HG02938 (cell line): ENCODE results near the gene MMS19.
"Not testable (repeated sequence)": the region's sequence is repeated elsewhere in the genome, so short reads cannot be mapped to it uniquely, and the experiment has no call there.

Source experiments
- ATAC-seq: cut with Tn5 transposase; IDR thresholded peaks from one replicate; pipeline ENCODE4 v1.9.1; 2021; ENCODE audit warnings: mild to moderate bottlenecking, moderate library complexity; ENCODE audit not compliant: unreplicated experiment

Gene MMS19

DNA sequence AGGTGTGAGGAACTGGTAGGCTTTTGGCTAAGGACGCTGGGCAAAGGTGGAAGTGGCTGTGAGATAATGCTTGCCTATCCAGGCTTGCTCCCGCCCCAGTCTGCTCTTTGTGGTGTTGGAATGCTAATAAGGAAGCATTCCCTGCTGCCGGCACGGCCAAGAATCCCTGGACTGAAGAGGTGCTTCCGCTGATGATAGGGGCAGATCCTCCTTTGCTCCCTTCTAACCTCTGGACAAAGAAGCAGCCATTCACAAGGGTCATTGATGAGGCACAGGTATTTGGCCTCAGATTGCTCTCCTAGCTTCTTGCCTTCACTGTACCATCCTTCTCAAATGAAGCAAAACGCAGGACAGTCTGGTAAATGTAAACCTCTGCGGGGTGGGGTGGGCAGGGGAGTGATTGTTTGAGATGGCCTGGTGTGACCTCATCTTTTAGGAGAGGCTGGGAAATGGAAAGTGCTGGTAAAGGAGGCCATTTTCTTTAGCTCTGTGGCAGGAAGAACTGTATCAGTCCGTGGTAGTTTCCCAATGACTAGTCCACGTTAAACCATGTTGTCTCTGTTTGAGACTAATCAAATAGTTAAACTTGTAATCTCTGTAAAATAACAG is 70.5 kb downstream of the MMS19 start:
- no peak for ATAC-seq

DNA sequence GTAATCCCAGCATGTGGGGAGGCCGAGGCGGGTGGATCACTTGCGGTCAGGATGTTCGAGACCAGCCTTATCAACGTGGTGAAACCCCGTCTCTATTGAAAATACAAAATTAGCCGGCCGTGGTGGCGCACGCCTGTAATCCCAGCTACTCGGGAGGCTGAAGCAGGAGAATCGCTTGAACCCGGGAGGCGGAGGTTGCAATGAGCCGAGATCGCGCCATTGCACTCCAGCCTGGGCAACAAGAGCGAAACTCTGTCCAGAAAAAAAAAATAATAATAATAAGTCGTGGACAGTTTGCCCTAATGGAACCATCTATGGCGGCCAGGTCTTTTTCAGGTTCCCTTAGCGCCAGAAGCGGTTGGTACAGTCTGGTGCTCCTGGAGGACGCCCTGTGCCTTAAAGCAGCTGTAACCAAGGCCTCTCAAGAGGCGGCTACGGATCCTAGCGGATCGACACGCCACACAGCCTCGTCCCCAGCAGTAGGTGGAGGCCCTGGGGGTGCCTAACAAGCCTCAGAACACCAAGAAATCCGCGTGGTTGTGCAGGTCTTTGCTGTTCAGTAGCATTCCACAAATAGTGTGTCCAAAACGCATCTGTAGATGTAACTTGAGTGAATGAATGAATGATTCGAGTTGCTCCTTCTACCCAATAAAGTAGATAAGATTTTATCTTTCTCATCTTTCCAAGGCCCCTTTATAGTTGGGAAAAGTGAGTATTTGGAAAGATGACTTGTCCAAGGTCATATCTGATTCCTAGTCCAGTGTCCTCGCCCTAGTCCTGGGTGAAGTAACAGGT is 71.2 kb downstream of the MMS19 start:
- no peak for ATAC-seq

DNA sequence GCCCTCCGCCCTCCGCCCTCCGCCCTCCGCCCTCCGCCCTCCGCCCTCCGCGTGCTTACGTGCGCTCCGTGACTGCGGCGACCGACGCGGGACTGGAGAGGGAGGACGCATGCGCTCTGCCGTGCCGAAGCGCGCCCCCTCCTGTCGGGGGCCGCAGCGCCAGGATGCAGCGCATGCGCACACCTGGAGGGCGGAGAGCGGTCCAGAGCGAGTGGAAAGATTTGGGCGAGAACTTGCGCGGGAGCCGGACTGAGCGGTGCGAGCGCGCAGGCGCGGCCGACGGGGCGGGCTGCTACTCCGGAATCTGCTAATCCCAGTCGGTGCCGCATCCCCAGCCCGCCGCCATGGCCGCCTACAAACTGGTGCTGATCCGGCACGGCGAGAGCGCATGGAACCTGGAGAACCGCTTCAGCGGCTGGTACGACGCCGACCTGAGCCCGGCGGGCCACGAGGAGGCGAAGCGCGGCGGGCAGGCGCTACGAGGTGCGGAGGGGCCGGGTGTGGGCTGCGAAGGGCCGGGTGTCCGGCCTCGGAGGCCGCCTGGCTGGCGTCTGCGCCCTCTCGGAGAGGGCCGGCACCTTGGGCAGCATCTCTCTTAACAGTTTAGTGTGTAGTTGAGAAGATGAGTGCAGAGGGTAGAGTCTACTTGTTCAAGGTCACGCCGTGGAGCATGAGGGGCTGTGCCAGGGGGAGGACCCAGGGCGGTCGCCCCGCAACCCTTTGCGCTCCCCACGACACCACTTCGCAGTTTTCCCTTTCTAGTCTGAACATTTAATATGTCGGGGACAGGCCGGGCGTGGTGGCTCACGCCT is 72.1 kb downstream of the MMS19 start, which contains the start of gene PGAM1:
Gene PGAM1, plus strand, starts transcription at position 228 of the 812 bp plus-strand sequence. Its CDS starts 117 bp downstream, at position 345.
- peak; percentile 79 for ATAC-seq

DNA sequence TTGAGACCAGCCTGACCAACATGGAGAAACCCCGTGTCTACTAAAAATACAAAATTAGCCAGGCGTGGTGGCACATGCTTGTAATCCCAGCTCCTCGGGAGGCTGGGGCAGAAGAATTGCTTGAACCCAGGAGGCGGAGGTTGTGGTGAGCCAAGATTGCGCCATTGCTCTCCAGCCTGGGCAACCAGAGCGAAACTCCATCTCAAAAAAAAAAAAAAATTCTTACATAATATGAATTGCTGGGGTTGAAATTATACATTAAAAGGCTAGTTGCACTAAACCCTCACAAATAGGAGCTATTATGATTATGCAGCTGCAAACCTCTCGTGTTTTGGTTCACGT is 74.5 kb downstream of the MMS19 start:
- ATAC-seq = not testable (repeated sequence)

DNA sequence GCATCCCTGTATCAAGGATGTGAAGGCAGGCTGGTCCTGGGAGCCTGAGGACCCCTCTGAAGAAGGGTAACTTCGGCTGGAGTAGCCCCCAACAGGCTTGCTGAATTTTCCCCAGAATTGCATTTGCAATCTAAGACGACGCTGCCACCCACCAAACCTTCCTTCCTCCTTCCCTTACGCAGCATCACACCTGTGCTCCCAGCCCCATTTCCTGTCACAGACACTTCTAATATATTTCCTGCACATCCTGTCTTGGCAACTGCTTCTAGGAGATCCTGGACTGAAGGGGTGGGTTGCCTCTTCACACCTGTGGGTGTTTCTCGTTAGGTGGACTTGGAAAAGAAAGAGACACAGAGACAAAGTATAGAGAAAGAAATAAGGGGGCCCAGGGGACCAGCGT is 81.7 kb downstream of the MMS19 start:
- no peak for ATAC-seq

DNA sequence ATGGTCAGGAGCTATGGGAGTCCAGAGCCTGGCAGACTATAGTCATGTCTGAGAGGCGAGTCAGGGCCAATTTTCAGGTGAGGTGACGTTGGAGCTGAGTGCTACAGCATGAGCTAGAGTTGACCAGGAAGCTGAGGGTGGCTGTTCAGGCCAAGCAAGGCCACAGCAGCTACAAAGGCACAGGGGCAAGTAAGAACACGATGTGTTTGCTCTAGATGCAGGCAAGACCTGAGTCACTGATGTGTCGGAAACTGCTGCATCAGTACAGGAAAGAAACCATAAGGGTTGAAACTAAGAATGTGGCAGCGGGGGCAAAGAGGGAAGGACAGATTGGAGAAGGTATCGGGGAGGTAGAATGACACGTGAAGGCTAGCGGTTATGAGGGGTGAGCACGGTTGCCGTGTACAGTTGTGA is 85.3 kb downstream of the MMS19 start:
- no peak for ATAC-seq

DNA sequence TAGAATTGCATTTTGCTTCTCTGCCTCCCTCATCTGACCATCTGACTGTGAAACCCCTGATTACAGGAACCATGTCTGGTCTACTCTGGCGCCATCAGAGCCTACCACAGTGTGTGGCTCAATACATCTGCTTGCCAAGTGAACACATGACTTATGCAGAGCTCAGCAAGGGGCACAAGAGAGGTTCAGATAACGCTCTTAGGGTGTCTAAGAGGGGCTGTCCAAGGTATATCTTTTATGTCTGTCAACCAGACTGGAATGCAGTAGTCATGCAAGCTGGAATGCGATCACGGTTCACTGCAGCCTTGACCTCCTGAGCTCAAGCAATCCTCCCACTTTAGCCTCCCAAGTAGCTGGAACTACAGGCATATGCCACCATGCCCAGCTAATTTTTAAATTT is 86.8 kb downstream of the MMS19 start:
- ATAC-seq = no peak

DNA sequence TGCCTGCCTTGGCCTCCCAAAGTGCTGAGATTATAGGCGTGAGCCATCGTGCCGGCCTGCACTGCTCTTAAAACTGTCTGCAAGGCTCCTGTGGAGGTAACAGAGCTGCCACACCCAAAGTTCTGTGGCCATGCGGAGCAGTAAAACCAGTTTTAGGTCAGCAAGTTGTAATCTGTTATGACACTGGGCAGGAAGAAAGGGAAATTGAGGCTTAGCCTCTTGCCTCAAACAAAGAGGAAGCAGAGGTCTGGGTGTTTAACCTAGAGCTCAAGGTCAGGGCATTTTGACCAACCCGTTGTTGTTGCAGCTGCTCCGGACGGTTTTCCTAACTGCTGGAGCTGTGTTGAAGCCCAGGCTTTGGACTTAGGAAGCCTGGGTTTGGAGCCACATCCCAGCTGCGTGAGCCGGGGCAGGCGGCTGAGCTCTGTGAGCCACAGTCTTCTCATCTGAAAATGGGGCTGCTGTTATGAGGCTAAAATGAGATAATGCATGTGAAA is 89.7 kb downstream of the MMS19 start:
- no peak for ATAC-seq
